Bronchial epithelial cell (primary cell): Measurements from ENCODE around the gene POLH. TPM values are rescaled to one million over a fixed set of nuclear protein-coding genes. Genes with fewer than 3 reads are reported as not detected.
"Not testable (repeated sequence)": the region's sequence is repeated elsewhere in the genome, so short reads cannot be mapped to it uniquely, and the experiment has no call there.

Source experiments
- DNase-seq: peaks from one replicate; pipeline ENCODE4 v3.0.0-alpha.2; 2010; ENCODE audit warnings: low read depth
- FAIRE-seq: peaks from 2 replicates; lab custom pipeline; 2011; peaks lifted over from hg19 to GRCh38; lab: Jason Lieb, UNC
- H3K27me3 ChIP-seq: 2 replicates; pipeline ENCODE4 v1.5.1; 2011; ENCODE audit warnings: low read length; ENCODE audit not compliant: control insufficient read depth, insufficient read depth
- H3K36me3 ChIP-seq: 2 replicates; pipeline ENCODE4 v1.5.1; 2011; ENCODE audit warnings: low read length; ENCODE audit not compliant: control insufficient read depth, insufficient read depth
- H3K4me3 ChIP-seq: 2 replicates; pipeline ENCODE4 v1.5.1; 2011; ENCODE audit warnings: mild to moderate bottlenecking, low read depth, low read length, control low read depth
- CTCF ChIP-seq: IDR thresholded peaks from 2 replicates; pipeline ENCODE4 v1.5.1; 2011; ENCODE audit warnings: mild to moderate bottlenecking, moderate library complexity, low read length, control low read depth, inconsistent platforms; ENCODE audit not compliant: insufficient read depth, severe bottlenecking
- total RNA-seq: library from RNA; depleted of rRNA; stranded (reverse); fragments of >200 nt; gene quantifications from 2 replicates; pipeline ENCODE4 v1.2.1, GENCODE V29; 2014

The POLH gene
- total RNA-seq, 1 donor from 2014 or later = 17.4 TPM

- FAIRE-seq (no peak), DNase-seq (peak; percentile 15)
- TF ChIP-seq CTCF = no peak
- H3K4me3 ChIP-seq = peak overlapping the region; percentile 96
- H3K27me3 ChIP-seq = no peaks in the 10 kb centered on the region
- H3K36me3 ChIP-seq = peaks cover 3% of the 10 kb centered on the region
Measured at GRCh38 chr6:43575105-43575771, 747 bp upstream of the POLH start.

- peak; percentile 3 for DNase-seq
- Histone ChIP-seq H3K27me3 (no peaks in the 10 kb centered on the region), H3K36me3 (peaks cover 10% of the 10 kb centered on the region), H3K4me3 (no peak overlapping the region)
- TF ChIP-seq CTCF = no peak
- no peak for FAIRE-seq
Measured at GRCh38 chr6:43578748-43579147, 2.8 kb downstream of the POLH start.

GRCh38 chr6:43579171-43579570, 3.2 kb downstream of the POLH start:
- TF ChIP-seq CTCF = no peak
- Histone ChIP-seq H3K4me3 (no peak overlapping the region), H3K27me3 (no peaks in the 10 kb centered on the region), H3K36me3 (peaks cover 11% of the 10 kb centered on the region)
- FAIRE-seq (no peak), DNase-seq (peak; percentile 17)

- Histone ChIP-seq H3K36me3 (peaks cover 26% of the 10 kb centered on the region), H3K4me3 (no peak overlapping the region), H3K27me3 (no peaks in the 10 kb centered on the region)
- no peak for FAIRE-seq
- DNase-seq = no peak
- TF ChIP-seq CTCF = no peak
Measured at GRCh38 chr6:43582911-43583310, 6.9 kb downstream of the POLH start.

- Histone ChIP-seq H3K4me3 (no peak overlapping the region), H3K27me3 (no peaks in the 10 kb centered on the region), H3K36me3 (peaks cover 26% of the 10 kb centered on the region)
- TF ChIP-seq CTCF = no peak
- FAIRE-seq (no peak), DNase-seq (no peak)
Measured at GRCh38 chr6:43584892-43585570, 9.0 kb downstream of the POLH start.

- no peak for FAIRE-seq
Measured at GRCh38 chr6:43588194-43588593, 12.2 kb downstream of the POLH start.

GRCh38 chr6:43589564-43589963, 13.6 kb downstream of the POLH start:
- FAIRE-seq, H3K27me3 ChIP-seq, H3K4me3 ChIP-seq, DNase-seq: not testable (repeated sequence)
- H3K36me3 ChIP-seq = peaks cover 13% of the 10 kb centered on the region

More at GRCh38 chr6:43588194-43588593, 12.2 kb downstream of the POLH start:
- H3K36me3 ChIP-seq = peaks cover 18% of the 10 kb centered on the region
- H3K27me3 ChIP-seq = no peaks in the 10 kb centered on the region
- no peak for TF ChIP-seq CTCF
- H3K4me3 ChIP-seq = no peak overlapping the region
- DNase-seq = no peak
